Neural cell (in vitro differentiated cells): Measurements from ENCODE around the gene RAF1.

Source experiments
- EZH2 ChIP-seq: fragments of 200-600, 300-800 bp; shearing (Covaris generic), sonication (generic); IDR thresholded peaks from 2 replicates; pipeline ENCODE4 v1.6.1; 2014; ENCODE audit warnings: antibody characterized with exemption, low read length, borderline replicate concordance, mild to moderate bottlenecking; ENCODE audit not compliant: insufficient read depth, poor library complexity, severe bottlenecking
- MXI1 ChIP-seq: fragments of 450-650 bp; conservative IDR thresholded peaks from 2 replicates; pipeline ENCODE4 v1.6.1; 2014; ENCODE audit warnings: antibody characterized with exemption, mild to moderate bottlenecking; ENCODE audit not compliant: poor library complexity, severe bottlenecking
- RAD21 ChIP-seq: fragments of 450-650 bp; conservative IDR thresholded peaks from 2 replicates; pipeline ENCODE4 v1.6.1; 2014; ENCODE audit warnings: antibody characterized with exemption, mild to moderate bottlenecking, moderate library complexity
- SMC3 ChIP-seq: fragments of 450-650 bp; conservative IDR thresholded peaks from 2 replicates; pipeline ENCODE4 v1.6.1; 2014; ENCODE audit warnings: antibody characterized with exemption, mild to moderate bottlenecking, moderate library complexity; ENCODE audit not compliant: poor library complexity
- TAF1 ChIP-seq: IDR thresholded peaks from 2 replicates; pipeline ENCODE4 v1.6.1; 2012; ENCODE audit warnings: low read depth
- TF ChIP-seq, protein P1 (sequence below): fragments of 450-650 bp; IDR thresholded peaks from 2 replicates; pipeline ENCODE4 v1.5.1; 2014; ENCODE audit warnings: antibody characterized with exemption, mild to moderate bottlenecking, moderate library complexity; ENCODE audit not compliant: poor library complexity, severe bottlenecking

GRCh38 chr3:12620305-12620704 lies 43.6 kb downstream of the RAF1 start:
- no peak for TF ChIP-seq EZH2
- TF ChIP-seq, protein P1, sequence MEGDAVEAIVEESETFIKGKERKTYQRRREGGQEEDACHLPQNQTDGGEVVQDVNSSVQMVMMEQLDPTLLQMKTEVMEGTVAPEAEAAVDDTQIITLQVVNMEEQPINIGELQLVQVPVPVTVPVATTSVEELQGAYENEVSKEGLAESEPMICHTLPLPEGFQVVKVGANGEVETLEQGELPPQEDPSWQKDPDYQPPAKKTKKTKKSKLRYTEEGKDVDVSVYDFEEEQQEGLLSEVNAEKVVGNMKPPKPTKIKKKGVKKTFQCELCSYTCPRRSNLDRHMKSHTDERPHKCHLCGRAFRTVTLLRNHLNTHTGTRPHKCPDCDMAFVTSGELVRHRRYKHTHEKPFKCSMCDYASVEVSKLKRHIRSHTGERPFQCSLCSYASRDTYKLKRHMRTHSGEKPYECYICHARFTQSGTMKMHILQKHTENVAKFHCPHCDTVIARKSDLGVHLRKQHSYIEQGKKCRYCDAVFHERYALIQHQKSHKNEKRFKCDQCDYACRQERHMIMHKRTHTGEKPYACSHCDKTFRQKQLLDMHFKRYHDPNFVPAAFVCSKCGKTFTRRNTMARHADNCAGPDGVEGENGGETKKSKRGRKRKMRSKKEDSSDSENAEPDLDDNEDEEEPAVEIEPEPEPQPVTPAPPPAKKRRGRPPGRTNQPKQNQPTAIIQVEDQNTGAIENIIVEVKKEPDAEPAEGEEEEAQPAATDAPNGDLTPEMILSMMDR: no peak
- TF ChIP-seq MXI1: no peak
- TF ChIP-seq SMC3: no peak
- TF ChIP-seq TAF1: no peak
- no peak for TF ChIP-seq RAD21
